Brain pericyte (primary cell): ENCODE measurements around the gene CAPN2.

ENCODE experiments used
- DNase-seq: peaks from one replicate; pipeline ENCODE4 v3.0.0-alpha.2; 2012; ENCODE audit warnings: low read depth, low spot score

The CAPN2 gene

DNA sequence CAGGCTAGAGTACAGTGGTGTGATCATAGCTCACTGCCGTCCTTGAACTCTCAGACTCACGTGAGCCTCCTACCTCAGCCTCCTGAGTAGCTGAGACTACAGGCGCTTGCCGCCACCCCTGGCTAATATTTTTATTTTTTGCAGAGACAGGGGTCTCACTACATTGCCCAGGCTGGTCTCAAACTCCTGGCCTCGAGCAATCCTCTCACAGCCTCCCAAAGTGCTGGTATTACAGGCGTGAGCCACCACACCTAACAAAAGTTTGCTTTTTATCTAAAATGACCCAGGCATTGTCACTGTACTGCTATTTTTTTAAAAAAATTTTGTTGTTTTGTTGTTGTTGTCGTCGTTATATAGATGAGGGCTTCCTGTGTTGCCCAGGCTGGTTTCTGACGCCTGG is 46.4 kb downstream of the CAPN2 start:
- DNase-seq: no peak

- no peak for DNase-seq
Measured at GRCh38 chr1:223759273-223759672, 46.9 kb downstream of the CAPN2 start.

DNA sequence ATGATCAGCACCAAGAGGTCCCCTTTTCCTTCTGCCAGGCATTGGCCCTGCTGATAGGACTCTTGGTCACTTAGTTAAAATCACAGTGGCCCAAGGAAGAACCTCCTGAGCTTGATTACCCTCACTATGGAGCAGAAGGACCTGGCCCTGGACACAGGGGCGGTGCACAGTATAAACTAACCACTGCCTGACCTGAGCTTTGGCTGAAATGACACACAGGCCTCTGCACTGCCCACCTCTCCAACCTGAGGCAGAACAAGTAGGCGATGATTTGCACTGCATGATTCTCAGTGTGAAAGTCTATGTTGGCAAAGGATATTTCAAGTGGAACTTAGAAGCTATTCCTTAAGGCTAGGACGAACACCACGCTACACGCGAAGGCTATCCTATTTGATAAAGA is 48.5 kb downstream of the CAPN2 start:
- DNase-seq: no peak

DNA sequence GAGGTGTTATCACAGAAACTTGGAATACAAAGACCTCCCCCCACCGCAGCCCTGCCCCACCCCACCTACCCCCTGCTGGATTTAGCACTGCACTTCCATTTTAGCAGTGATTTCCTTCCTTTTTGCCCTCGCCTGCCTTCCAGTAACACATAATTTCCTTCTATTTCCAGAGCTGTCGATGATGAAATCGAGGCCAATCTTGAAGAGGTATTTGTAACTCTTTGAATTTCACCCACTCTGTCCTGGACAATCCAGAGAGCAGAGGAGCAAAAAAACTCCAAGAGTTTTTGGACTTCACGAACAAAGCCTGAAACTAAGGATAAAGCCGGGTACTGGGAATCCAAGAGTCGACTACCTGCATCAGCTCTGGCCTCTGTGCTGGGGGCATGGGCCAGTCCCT is 49.1 kb downstream of the CAPN2 start:
- no peak for DNase-seq

DNA sequence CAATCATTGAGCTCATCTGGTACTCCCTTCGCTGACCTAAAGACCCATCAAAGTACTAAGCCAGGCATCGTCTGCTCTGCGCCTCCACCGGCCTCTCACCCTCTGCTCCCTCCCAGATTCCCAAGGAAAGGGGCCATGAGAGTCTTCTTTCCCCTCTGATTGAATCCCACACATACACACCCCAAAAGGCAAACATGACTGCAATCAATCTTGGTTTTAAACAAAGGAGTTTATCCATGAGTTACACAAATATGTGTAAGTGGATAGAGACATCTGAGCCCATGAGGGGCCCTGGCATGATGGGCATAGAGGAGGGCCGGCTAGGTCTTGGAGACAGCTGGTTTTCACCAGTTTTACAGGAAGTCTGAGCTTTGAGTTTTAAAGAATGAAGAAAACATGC is 50.9 kb downstream of the CAPN2 start:
- no peak for DNase-seq

DNA sequence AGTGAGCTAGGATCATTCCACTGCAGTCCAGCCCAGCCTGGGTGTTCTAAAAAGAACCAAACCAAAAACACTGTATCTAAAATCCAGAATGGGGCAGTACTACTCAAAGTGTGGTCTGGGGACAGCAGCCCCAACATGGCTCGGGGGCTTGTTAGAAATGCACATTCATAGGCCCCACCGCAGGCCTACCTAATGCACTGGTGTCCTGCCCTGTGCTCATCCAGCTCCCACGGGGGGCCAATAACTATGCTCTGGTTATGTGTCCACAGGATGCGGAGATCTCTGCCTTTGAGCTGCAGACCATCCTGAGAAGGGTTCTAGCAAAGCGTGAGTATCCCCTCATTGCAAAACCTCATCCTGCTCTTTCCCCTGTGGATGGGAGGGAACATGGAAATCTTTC is 51.5 kb downstream of the CAPN2 start:
- no peak for DNase-seq

DNA sequence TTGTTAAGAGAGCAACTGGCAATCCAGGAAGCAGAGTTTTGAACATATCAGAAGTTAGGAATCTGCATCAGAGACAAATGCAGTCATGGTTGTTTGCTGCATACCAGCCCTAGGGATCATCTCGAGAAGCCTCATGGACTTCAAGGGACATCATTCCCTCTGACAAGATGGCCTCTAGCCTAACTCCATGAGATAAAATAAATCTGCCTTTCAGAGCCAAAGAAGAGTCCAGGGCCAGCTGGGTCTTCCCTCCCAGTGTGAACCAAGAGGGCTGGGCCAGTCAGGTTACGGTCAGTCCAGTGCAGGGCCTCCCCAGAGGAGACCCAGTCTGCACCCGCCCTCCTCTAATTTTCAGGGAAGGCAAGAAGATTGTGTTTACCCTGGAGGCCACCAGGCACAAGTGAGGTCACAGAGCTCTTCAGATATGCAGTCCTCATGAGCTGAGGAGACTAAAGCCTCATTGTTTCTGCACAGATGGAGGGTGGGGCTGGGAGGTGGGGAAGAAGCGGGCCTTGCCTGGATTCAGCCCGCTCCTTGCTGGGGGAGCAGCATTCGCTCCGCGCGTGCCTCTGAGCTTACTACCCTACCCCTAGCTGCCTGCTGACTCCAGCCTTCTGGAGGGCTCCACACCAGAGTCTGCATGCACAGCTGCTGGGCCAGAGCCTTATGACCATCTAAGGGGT is 52.8 kb downstream of the CAPN2 start:
- no peak for DNase-seq

- no peak for DNase-seq
Measured at GRCh38 chr1:223765719-223766340, 53.5 kb downstream of the CAPN2 start.

- DNase-seq: no peak
Measured at GRCh38 chr1:223770621-223771315, 58.4 kb downstream of the CAPN2 start.

- no peak for DNase-seq
Measured at GRCh38 chr1:223771469-223771813, 59.1 kb downstream of the CAPN2 start.

DNA sequence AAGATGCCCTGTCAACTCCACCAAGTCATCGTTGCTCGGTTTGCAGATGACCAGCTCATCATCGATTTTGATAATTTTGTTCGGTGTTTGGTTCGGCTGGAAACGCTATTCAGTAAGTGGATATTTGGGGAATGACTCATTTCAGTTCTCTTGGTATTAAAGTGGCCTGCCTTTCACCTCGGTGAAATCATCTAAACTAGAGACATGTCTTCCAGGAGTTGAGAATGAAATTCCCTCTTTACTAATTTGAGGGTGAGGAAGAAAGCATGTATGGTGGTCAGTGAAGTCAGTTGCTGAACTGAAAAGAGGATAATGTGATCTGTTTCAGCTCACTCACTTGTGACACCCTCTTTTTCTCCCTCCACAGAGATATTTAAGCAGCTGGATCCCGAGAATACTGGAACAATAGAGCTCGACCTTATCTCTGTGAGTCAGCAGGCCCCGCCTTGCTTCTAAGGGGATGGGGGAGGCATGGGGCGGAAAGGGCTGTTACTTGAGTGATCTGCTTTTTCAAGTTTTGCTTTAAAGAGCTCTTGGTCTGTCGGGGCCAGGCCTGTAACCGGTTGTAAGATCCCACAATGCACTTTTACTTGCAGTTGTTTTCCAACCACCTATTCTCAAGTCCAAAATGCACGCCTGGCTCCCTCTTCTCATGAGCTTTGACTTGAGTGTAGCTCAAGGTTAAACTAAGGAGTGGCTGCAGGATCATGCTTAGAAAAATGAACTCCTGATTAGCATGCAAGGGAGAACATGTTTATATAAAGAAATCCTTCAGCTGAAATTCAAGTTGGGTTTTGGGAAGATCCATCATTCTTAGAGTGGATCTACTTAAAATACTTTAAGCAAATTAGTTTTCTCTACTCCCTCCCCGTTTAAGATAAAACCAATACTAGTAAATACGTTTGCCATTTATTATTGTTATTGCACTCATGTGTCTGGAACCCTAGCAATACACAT is 59.8 kb downstream of the CAPN2 start:
- DNase-seq: peak; percentile 61

GRCh38 chr1:223772771-223773160 is 60.4 kb downstream of the CAPN2 start:
- no peak for DNase-seq

DNA sequence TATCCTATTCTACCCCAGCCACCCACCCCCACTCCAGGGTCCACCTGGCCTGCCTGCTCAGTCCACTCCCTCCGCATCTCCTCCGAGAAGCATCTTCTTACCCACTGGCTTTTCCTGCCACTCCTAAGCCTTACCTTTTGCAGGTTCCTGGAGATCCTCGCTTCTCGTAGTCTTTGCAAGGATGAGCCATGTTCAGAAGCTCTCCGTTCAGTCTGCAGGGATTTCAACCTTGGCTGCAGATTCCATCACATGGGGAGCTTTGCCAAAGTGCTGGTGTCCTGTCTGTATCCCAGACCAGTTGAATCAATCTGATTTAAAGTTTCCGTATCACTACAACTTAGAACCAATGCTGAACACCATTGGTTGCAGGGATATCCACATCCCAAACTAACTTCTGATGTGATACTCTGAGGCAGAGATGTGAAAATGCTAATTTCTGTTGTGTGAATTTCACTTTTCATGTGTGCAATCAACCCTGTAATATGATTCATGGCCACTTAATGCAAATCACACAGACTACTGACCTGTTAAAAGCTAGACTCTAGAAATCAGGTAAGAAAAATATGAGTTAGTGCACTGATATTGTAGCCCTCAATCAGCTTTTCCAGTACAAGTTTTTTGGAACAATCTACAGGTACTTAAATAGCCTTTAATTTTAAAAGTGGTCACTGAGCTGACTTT is 61.9 kb downstream of the CAPN2 start:
- DNase-seq: no peak

DNA sequence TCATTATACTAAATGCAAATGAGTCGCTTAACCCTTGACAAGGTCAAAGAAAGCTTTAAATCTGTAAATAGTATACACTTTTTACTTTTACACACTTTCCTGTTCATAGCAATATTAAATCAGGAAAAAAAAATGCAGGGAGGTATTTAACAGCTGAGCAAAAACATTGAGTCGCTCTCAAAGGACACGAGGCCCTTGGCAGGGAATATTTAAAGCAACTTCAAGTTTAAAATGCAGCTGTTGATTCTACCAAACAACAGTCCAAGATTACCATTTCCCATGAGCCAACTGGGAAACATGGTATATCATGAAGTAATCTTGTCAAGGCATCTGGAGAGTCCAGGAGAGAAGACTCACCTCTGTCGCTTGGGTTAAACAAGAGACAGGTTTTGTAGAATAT is 62.7 kb downstream of the CAPN2 start:
- DNase-seq: no peak

DNA sequence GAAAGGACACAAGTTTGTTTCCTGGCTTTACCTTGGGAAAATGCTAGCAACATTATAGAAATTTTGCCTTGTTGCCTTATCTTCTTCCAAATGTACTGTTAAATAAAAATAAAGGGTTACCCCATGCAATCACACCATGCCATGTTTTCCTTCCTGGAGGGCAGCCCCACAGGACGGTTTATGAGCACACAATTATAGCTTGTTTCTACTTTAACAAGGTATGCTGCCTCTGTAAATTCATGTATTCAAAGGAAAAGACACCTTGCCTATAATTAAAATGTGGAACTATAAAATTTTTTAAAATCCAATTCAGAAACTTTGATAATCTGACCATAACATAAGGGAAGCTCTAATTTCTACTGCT is 63.4 kb downstream of the CAPN2 start:
- no peak for DNase-seq

DNA sequence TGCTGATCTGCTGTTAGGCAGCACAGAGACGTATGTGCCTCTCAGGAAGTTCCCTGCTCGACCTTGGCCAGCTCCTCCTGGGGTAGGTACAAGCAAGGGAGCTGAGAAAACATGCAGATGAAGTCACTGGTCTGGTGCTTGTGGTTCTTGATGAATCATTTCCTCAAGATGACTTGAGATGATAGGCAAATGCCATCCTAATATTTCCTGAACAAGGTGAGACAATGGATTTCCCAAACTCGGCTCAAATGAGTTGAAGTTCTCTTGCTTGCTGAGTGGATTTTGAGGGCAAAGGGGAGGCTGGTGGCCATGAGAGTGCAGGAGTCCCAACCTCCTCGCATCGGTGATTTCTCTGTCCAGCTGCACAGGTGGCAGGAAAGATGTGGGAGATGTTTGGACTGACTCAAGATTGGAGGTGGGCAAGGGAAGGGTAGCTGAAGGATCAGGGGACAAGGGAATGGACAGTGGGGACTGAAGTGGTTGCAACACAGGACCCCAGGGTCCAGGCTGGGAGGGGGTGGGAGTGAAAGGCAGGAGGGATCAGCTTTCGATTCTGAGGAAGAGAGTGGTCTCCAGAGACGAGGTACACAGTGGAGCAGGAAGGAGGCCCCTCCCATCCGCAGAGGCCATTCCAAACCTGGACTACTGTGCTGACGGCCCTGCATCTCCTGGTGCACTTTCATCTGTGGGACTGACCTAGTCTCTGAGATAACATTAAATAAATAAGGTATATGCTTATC is 63.9 kb downstream of the CAPN2 start:
- DNase-seq: peak; percentile 34

- no peak for DNase-seq
Measured at GRCh38 chr1:223776826-223777454, 64.6 kb downstream of the CAPN2 start.

DNA sequence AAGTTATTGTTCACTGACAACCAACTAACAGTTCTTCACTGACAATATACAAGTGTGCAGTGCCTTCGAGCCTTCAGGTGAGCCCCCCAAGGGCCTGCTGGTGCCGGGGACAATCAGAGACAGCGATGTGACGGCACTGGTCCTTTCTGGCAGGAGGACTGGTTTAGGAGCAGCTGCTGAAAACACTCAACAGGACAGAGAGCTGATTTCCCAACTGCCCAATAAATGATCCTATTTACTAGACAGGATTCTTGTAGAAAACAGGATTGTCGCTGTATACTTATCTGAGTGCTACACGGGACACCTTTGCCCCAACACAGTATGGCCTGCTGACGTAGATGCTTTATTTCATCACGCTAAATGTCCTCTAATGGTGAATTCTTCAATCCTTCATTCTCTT is 68.0 kb downstream of the CAPN2 start:
- DNase-seq: no peak

- no peak for DNase-seq
Measured at GRCh38 chr1:223780949-223781348, 68.6 kb downstream of the CAPN2 start.

DNA sequence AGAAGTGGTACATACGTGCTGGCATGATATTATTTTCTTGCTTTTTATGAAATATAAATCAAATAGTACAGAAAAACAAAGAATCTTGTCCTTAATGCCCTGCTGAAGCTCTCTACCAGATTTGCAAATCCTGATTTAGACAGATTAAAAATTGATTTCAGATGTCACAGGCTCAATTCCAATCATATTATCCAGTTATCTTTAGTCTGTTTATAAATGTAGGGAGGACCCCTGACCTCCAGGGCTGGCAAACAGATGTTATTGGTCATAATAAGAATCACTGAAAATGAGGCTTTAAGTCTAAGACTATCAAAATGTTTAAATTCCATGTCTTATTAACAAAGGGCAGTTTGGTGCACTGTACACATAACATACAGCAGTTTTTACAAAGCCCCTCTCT is 71.3 kb downstream of the CAPN2 start:
- DNase-seq: no peak
